Measurements from ENCODE around the gene ALOX5. TPM values are rescaled to one million over a fixed set of nuclear protein-coding genes. Genes with fewer than 3 reads are reported as not detected.

Gene ALOX5
- total RNA-seq, 4 donors from 2014 or later: 12.3 to 46.1 (median 14.7) TPM

- TF ChIP-seq EP300 (IDR thresholded peaks at IDR 0.05) (no peak), POLR2A (IDR thresholded peaks at IDR 0.05) (no peak), POLR2AphosphoS5 (IDR thresholded peaks at IDR 0.05) (no peak), CTCF (IDR thresholded peaks at IDR 0.05) (no peak)
- WGBS: 92% methylated on average over 7 of the region's 10 CpGs
- Histone ChIP-seq H3K4me3 (no peak overlapping the region), H3K27ac (no peak overlapping the region), H3K4me1 (peaks cover 15% of the 10 kb centered on the region), H3K27me3 (peaks cover 30% of the 10 kb centered on the region), H3K9me3 (no peaks in the 10 kb centered on the region), H3K36me3 (no peaks in the 10 kb centered on the region)
- no peak for DNase-seq (ENCODE audit: low spot score in 2 of 2)
These were observed 54.8 kb downstream of the ALOX5 start for GRCh38 chr10:45428611-45429510.

GRCh38 chr10:45429790-45430189, 55.8 kb downstream of the ALOX5 start:
- no peaks in the 10 kb centered on the region for H3K36me3 ChIP-seq
- 51% methylated on average over 2 of the region's 2 CpGs for WGBS
- H3K4me1 ChIP-seq: peaks cover 15% of the 10 kb centered on the region
- no peak for TF ChIP-seq POLR2A (IDR thresholded peaks at IDR 0.05)
- no peak for TF ChIP-seq EP300 (IDR thresholded peaks at IDR 0.05)
- TF ChIP-seq POLR2AphosphoS5 (IDR thresholded peaks at IDR 0.05): no peak
- TF ChIP-seq CTCF (IDR thresholded peaks at IDR 0.05): no peak
- peaks cover 30% of the 10 kb centered on the region for H3K27me3 ChIP-seq
- no peak for DNase-seq (ENCODE audit: low spot score in 2 of 2)
- H3K27ac ChIP-seq: no peak overlapping the region
- no peak overlapping the region for H3K4me3 ChIP-seq
- H3K9me3 ChIP-seq: no peaks in the 10 kb centered on the region

- Histone ChIP-seq H3K27ac (no peak overlapping the region), H3K27me3 (peaks cover 28% of the 10 kb centered on the region), H3K4me1 (peaks cover 7% of the 10 kb centered on the region), H3K36me3 (no peaks in the 10 kb centered on the region), H3K9me3 (no peaks in the 10 kb centered on the region), H3K4me3 (no peak overlapping the region)
- no peak for TF ChIP-seq CTCF (IDR thresholded peaks at IDR 0.05)
- TF ChIP-seq EP300 (IDR thresholded peaks at IDR 0.05): no peak
- TF ChIP-seq POLR2A (IDR thresholded peaks at IDR 0.05): no peak
- TF ChIP-seq POLR2AphosphoS5 (IDR thresholded peaks at IDR 0.05): no peak
- 91% methylated on average over 2 of the region's 2 CpGs for WGBS
- DNase-seq (ENCODE audit: low spot score in 2 of 2): no peak
These were observed 58.1 kb downstream of the ALOX5 start for GRCh38 chr10:45432113-45432512.

- no peak for TF ChIP-seq POLR2A (IDR thresholded peaks at IDR 0.05)
- no peak for TF ChIP-seq EP300 (IDR thresholded peaks at IDR 0.05)
- TF ChIP-seq POLR2AphosphoS5 (IDR thresholded peaks at IDR 0.05): no peak
- no peak for TF ChIP-seq CTCF (IDR thresholded peaks at IDR 0.05)
- Histone ChIP-seq H3K4me3 (no peak overlapping the region), H3K9me3 (no peaks in the 10 kb centered on the region), H3K36me3 (no peaks in the 10 kb centered on the region), H3K4me1 (peaks cover 2% of the 10 kb centered on the region), H3K27ac (no peak overlapping the region), H3K27me3 (peaks cover 21% of the 10 kb centered on the region)
- WGBS: 82% methylated on average over 14 of the region's 15 CpGs
- peak in 1 of 2 donors; percentile 39 for DNase-seq (ENCODE audit: low spot score in 2 of 2)
These were observed 58.9 kb downstream of the ALOX5 start for GRCh38 chr10:45432700-45433472.

Measured in suprapubic skin (tissue), 4 donors.